ENCODE data around the gene FEM1B. TPM values are rescaled to one million over a fixed set of nuclear protein-coding genes. Genes with fewer than 3 reads are reported as not detected.

Gene FEM1B
- total and polyA plus RNA-seq, 2 donors (not counting 3 experiments of a cell fraction or from before 2014, with no cell fraction given), result 11.1 to 33.2 TPM

DNA sequence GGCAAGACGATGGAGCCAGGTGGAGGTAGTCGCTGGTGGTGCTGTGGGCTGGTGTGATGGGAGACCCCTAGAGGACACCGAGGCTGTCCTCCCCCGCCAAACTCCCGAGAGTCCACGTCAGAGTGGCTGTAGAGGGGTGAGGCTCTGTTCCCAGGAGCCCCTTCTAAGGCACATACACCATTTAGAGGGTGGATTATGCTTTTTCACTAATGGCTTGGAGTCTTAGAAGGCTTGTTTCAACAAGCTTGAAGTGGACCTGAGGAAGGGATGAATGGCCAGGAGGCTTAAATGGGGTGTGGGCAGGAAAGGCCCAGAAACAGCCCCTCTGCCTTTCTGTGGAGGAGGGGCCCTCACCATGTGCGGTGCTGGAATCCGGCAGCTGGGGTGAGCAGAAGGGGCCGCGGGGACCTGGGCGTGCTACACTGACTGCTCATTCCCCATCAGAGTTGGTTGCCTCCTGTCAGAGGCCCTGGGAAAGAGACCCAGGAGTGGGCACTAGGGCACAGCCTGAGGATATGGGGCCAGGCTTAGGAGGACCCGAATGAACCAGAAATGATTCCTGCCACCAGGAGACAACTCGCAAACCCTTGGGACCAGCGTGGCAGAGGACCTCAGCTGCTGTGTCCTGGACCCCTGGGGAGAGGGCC is 66.2 kb downstream of the FEM1B start:
- TF ChIP-seq GATA2 (IDR thresholded peaks at IDR 0.05; ENCODE audit: insufficient read depth, insufficient read length, low read depth, low read length) (no peak), EZH2 (IDR thresholded peaks at IDR 0.05; ENCODE audit: borderline replicate concordance, low read depth, low read length, severe bottlenecking) (no peak), POLR2AphosphoS5 (IDR thresholded peaks at IDR 0.05; ENCODE audit: insufficient read depth, low read depth, low read length) (no peak), MYC (IDR thresholded peaks at IDR 0.05; ENCODE audit: low read depth, low read length) (no peak), JUN (IDR thresholded peaks at IDR 0.05; ENCODE audit: borderline replicate concordance, insufficient read depth, insufficient read length, low read depth) (no peak), POLR2A (IDR thresholded peaks at IDR 0.05; ENCODE audit: low read depth, low read length) (no peak), FOS (IDR thresholded peaks at IDR 0.05; ENCODE audit: borderline replicate concordance, insufficient read depth, low read length) (no peak)
- TF ChIP-seq, protein P1, sequence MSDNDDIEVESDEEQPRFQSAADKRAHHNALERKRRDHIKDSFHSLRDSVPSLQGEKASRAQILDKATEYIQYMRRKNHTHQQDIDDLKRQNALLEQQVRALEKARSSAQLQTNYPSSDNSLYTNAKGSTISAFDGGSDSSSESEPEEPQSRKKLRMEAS (IDR thresholded peaks at IDR 0.05; ENCODE audit: insufficient read depth, insufficient read length), result no peak
- TF ChIP-seq, protein P2, sequence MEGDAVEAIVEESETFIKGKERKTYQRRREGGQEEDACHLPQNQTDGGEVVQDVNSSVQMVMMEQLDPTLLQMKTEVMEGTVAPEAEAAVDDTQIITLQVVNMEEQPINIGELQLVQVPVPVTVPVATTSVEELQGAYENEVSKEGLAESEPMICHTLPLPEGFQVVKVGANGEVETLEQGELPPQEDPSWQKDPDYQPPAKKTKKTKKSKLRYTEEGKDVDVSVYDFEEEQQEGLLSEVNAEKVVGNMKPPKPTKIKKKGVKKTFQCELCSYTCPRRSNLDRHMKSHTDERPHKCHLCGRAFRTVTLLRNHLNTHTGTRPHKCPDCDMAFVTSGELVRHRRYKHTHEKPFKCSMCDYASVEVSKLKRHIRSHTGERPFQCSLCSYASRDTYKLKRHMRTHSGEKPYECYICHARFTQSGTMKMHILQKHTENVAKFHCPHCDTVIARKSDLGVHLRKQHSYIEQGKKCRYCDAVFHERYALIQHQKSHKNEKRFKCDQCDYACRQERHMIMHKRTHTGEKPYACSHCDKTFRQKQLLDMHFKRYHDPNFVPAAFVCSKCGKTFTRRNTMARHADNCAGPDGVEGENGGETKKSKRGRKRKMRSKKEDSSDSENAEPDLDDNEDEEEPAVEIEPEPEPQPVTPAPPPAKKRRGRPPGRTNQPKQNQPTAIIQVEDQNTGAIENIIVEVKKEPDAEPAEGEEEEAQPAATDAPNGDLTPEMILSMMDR (IDR thresholded peaks at IDR 0.05; ENCODE audit: extremely low read depth in 1 of 2, insufficient read depth in 1 of 2, low read depth in 1 of 2, low read length in 2 of 2), result no peak
- H3K9ac ChIP-seq (replicated peaks; ENCODE audit: extremely low read depth, insufficient read depth, low read length), result no peak overlapping the region
- CTCF ChIA-PET, result interaction anchor here (1.2 to 4.3 kb wide), 2 partner anchors 18 to 37 kb away, joined by 5 to 17 read pairs; no protein-coding TSS in a partner anchor
- H3K27ac ChIP-seq (ENCODE audit: insufficient read depth, low read depth, low read length), result no peak overlapping the region
- H3K79me2 ChIP-seq (ENCODE audit: control insufficient read depth, insufficient read depth, low read length), result no peaks in the 10 kb centered on the region
- intact Hi-C loops (cut with micrococcal nuclease), result no loop called here
- no peaks in the 10 kb centered on the region for H3K36me3 ChIP-seq (ENCODE audit: control insufficient read depth in 2 of 2, extremely low read depth in 1 of 2, insufficient read depth in 2 of 2, low read length in 2 of 2)
- no peak overlapping the region for H2AFZ ChIP-seq (ENCODE audit: low read depth, low read length)
- H4K20me1 ChIP-seq (replicated peaks; ENCODE audit: control insufficient read depth, extremely low read depth, insufficient read depth, low read length), result no peaks in the 10 kb centered on the region
- peaks cover 21% of the 10 kb centered on the region for H3K4me1 ChIP-seq (ENCODE audit: control insufficient read depth, extremely low read depth, insufficient read depth, low read length)
- FAIRE-seq (no peak), DNase-seq (ENCODE audit: low read depth, low spot score) (no peak)
- dilution Hi-C loops (cut with MboI; ENCODE audit: extremely low pct_ligation_motif_present, low sequenced_read_pairs), result no loop called here
- BruUV-seq (replicated peaks), result no TSS peak
- POLR2A ChIA-PET, result no interaction called here
- no peaks in the 10 kb centered on the region for H3K27me3 ChIP-seq (ENCODE audit: control insufficient read depth in 2 of 2, insufficient read depth in 2 of 2, low read length in 2 of 2)
- no peak overlapping the region for H3K4me3 ChIP-seq (replicated peaks in 1 of 3; ENCODE audit: insufficient read depth in 1 of 3, low read depth in 1 of 3, low read length in 3 of 3)
- H3K4me2 ChIP-seq (ENCODE audit: insufficient read depth, low read length), result no peak overlapping the region
- H3K9me1 ChIP-seq (replicated peaks; ENCODE audit: control insufficient read depth, extremely low read depth, insufficient read depth, low read length), result no peaks in the 10 kb centered on the region
- H3K9me3 ChIP-seq (replicated peaks; ENCODE audit: control insufficient read depth, insufficient read depth, low read length), result no peaks in the 10 kb centered on the region
